GM21360 (cell line): ENCODE results near the gene DCC.

Experiments
- ATAC-seq: cut with Tn5 transposase; IDR thresholded peaks from one replicate; pipeline ENCODE4 v1.9.1; 2021; ENCODE audit warnings: mild to moderate bottlenecking, moderate library complexity; ENCODE audit not compliant: unreplicated experiment

The DCC gene

GRCh38 chr18:53543711-53544110, 1203.7 kb downstream of the DCC start:
- no peak for ATAC-seq

DNA sequence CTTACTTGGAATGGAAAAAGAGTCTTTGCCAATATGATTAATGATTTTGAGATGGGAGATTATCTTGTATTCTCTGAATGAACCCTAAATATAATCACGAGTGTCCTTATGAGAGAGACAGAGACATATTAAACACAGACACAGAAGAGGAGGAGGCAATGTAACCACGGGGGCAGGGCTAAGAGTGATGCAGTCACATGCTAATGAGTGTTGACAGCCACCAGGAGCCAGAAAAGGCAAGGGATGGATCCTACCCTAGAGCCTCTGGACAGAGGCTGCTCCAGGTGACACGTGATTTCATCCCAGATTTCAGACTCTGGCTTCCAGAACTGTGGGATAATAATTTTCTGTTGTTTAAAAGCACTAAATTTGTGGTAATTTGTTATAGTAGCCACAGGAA, 1204.9 kb downstream of the DCC start:
- no peak for ATAC-seq

- no peak for ATAC-seq
Observed at GRCh38 chr18:53551868-53552426, 1212.0 kb downstream of the DCC start.

DNA sequence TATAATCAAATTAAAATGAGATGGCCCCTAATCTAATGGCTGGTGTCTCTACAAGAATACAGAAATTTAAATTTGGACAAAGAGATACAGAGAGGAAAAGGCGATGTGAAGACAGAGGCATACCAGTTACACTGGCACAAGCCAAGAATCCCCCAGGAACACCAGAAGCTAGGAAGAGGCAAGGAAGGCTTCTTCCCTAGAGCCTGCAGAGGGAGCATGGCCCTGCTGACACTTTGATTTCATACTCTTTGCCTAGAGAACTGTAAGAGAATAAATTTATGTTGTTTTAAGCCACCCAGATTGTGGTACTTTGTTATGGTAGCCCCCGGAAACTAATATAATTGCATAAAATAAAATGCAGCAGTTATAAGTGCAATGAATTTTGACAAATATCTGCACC, 1213.0 kb downstream of the DCC start:
- no peak for ATAC-seq

DNA sequence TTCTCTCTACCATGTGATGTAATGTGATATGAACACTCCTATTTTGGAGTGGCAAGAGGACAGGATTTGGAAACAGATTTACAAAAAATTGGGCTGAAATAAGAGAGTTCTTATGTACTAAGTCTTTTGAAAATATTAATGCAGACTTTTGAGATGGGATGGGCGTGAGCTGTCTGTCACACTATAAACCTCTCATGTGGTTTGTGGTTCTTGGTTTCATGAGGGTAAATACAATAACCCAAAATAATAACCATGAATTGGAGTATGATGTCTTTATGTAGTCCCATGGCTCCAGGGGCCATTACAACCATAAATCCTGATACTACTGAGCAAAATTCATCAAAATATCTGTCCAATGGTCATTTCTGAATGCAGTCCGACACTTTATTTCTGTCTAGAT, 1216.5 kb downstream of the DCC start:
- ATAC-seq = no peak

DNA sequence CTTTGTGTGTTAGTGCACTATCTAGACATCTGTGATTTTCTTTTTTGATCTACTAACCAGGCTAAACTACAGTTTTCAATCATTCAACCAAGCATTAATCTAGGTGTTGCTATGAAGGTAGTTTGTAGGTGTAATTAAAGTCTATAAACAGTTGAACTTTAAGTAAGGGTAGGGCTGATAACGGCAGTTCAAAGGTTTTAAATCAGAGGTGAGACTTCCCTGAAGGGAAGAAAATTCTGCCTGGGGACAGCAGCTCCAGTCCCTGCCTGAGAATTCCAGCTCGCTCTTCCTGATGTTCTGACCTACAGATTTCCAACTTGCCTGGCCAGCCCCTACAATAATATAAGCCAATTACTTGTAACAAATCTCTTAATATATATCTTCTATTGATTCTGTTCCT, 1220.5 kb downstream of the DCC start:
- no peak for ATAC-seq

GRCh38 chr18:53566626-53567025, 1226.6 kb downstream of the DCC start:
- no peak for ATAC-seq

GRCh38 chr18:53567929-53568574, 1228.1 kb downstream of the DCC start:
- ATAC-seq = no peak
